Fibroblast of lung (primary cell): Measurements from ENCODE around the gene WIPF2.
"Not testable (repeated sequence)": the region's sequence is repeated elsewhere in the genome, so short reads cannot be mapped to it uniquely, and the experiment has no call there.

Experiments used
- EZH2 ChIP-seq: IDR thresholded peaks from 2 replicates; pipeline ENCODE4 v1.5.1; 2012; ENCODE audit warnings: low read length, control low read depth, mild to moderate bottlenecking; ENCODE audit errors: missing control alignments
- TF ChIP-seq, protein P1 (sequence below), 2 donors: IDR thresholded peaks in 1 of 2; conservative IDR thresholded peaks in 1 of 2; 1 replicate in 1 of 2; 2 replicates in 1 of 2; pipeline ENCODE4 v1.5.1; 2011 to 2012; ENCODE audit warnings: low read length in 2 of 2, control low read depth in 1 of 2, inconsistent platforms in 1 of 2, low read depth in 1 of 2, mild to moderate bottlenecking in 1 of 2

DNA sequence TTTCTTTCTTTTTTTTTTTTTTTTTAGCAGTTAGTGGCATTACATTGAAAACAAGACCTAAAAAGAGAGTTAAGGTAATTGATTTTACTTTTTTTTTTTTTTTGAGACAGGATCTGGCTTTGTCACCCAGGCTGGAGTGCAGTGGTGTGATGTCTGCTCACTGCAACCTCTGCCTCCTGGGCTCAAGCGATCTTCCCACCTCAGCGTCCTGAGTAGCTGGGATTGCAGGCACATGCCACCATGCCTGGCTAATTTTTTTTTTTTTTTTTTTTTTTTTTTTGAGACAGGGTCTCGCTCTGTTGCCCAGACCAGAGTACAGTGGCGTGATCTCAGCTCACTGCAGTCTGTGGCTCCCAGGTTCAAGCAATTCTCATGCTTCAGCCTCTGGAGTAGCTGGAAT is 12.8 kb downstream of the WIPF2 start:
- TF ChIP-seq, protein P1, sequence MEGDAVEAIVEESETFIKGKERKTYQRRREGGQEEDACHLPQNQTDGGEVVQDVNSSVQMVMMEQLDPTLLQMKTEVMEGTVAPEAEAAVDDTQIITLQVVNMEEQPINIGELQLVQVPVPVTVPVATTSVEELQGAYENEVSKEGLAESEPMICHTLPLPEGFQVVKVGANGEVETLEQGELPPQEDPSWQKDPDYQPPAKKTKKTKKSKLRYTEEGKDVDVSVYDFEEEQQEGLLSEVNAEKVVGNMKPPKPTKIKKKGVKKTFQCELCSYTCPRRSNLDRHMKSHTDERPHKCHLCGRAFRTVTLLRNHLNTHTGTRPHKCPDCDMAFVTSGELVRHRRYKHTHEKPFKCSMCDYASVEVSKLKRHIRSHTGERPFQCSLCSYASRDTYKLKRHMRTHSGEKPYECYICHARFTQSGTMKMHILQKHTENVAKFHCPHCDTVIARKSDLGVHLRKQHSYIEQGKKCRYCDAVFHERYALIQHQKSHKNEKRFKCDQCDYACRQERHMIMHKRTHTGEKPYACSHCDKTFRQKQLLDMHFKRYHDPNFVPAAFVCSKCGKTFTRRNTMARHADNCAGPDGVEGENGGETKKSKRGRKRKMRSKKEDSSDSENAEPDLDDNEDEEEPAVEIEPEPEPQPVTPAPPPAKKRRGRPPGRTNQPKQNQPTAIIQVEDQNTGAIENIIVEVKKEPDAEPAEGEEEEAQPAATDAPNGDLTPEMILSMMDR (conservative IDR thresholded peaks at IDR 0.05 in 1 of 2, IDR thresholded peaks at IDR 0.05 in 1 of 2; ENCODE audit: low read depth in 1 of 2, low read length in 2 of 2), result not testable (repeated sequence)
- TF ChIP-seq EZH2, result not testable (repeated sequence)
